GM21717 (cell line): ENCODE results near the gene OMA1.
A peak's percentile ranks its signal among the peaks of the same experiment; 100 is the strongest.

ENCODE experiments used
- ATAC-seq: cut with Tn5 transposase; IDR thresholded peaks from one replicate; pipeline ENCODE4 v1.9.1; 2021; ENCODE audit warnings: mild to moderate bottlenecking, moderate library complexity; ENCODE audit not compliant: unreplicated experiment

OMA1 gene

DNA sequence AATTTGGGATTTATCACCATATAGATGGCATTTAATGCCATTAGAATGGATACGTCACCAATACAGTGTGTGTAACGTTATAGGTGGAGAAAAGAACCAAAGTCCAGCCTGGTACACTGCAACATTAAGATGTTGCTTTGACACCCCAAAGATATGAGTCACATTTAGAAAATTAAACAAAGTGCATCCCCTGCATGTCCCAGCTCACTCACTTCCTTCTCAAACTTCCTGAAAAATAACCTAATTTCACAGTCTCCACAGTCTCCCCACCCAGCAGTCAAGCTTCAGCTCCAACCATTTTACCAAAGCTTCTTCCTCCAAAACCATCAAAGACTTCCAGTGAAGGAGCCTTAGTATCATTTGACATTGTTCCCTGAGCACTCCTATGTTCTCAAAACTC lies 111.9 kb downstream of the OMA1 start:
- no peak for ATAC-seq

DNA sequence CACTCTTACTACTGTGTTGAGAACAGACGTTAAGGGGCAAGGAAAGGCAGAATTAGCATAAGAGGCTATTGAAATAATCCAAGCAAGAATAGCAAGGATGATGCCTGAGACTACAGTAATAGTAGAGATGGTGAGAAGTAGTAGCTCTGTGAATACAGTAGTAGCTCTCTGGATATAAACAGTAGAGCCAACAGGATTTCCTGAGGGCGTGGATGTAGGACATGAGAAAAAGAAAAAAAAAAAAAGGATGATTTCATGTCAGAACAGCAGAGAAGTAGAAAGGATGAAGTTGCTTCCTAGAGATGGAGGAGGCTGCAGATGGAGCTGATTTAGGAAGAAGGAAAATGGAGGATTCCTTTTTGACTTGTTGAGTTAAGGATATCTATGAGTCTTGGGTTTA lies 112.3 kb downstream of the OMA1 start:
- ATAC-seq: no peak

DNA sequence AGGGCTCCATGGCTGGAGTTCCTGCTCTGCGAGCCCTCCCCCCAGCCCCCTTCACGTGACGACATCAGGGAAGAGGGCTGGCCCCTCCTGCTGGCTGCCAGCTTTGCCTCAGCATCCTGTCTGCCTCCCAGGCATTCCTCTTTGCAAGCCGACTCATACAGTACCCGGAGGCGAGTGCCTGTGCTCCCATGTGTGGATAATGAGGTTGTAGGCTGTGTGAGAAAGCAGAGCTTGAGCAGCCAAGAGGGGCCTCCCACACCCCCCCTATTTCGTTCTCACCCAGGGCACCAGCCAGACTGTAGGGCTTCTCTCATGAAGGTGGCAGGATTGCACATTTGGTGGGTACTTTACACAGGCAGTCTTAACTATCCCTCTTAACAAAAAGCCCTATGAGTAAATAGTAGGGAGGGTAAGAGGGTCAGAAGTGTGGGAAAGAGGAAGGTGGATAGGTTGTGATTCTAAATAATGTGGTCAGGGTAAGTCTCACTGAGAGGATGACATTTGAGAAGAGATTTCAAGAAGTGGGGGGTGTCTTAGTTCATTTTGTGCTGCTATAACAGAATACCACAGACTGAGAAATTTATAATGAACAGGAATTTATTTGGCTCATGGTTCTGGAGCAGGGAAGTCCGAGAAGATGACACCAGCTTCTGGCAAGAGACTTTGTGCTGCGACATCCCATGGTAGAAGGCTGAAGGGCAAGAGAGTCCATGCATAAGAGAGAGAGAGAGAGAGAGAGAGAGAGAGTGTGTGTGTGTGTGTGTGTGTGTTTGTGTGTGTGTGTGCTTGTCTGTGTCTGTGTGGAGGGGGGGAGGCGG lies 113.5 kb downstream of the OMA1 start:
- ATAC-seq: peak; percentile 65

DNA sequence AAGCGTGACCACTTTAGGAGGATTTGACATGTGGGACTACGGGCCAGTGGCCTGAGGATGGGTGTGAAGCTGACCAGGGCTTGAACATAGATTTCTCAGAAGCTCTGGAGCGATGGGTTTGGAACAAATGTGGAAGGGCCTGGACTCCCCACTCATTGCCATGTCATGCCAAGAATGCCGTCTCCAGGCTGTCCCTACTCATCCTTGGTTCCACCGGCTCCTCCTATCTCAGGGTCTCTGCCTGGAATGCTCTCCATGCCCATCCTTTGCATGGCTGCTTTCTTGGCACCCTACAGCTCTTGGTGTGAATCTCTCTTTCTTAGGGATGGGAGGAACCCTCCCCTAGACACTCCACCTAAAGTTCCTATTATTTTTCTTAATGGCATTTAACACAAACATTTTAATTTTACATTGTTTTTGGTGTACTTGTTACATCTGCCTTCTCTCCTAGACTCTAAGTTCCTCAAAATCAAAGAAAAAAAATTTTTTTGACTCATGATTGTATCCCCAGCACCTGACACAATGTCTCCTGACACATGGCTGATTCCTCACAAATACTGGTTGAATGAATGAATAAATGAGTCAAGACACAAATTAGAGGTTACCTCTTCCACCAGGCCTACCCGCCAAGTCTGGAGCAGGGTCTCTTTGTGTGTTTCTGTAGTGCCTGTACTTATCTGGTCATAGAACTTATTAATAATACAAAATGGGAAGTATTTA lies 114.5 kb downstream of the OMA1 start:
- ATAC-seq: no peak
